ENCODE data around the gene CDH4. TPM values are rescaled to one million over a fixed set of nuclear protein-coding genes. Genes with fewer than 3 reads are reported as not detected.

CDH4 gene
- total and polyA plus RNA-seq, 2 of the 4 experiments (the other 2 are of a cell fraction), result 1.6 to 3.5 TPM

DNA sequence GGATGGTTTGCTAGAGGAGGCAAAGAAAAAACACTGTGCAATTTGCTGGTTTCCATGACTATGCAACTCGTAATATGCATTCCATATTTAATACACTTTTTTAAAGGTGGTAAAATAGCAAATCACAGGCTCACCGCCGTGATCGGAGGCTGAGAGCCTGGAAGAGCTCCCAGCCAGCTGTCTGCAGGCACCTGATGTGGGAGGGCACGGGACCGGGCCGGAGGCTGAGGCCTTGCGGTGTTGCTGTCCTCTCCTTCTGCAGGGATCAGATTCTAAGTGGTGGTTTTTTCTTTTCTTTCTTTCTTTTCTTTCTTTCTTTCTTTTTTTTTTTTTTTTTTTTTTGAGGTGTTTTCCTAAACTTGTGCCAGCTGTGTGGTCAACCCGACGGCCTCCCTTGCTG lies 282.3 kb downstream of the CDH4 start:
- Histone ChIP-seq H3K9me3 (ENCODE audit: control insufficient read depth, insufficient read depth, low read length) (no peaks in the 10 kb centered on the region), H3K4ac (ENCODE audit: low read depth, low read length) (no peak overlapping the region), H2AFZ (replicated peaks; ENCODE audit: low read length, poor library complexity) (no peak overlapping the region), H3K79me1 (ENCODE audit: low read depth in 1 of 2, low read length in 2 of 2) (no peaks in the 10 kb centered on the region), H3K36me3 (ENCODE audit: control insufficient read depth, insufficient read depth, low read length) (no peaks in the 10 kb centered on the region), H3K27ac (ENCODE audit: insufficient read depth, low read length) (no peak overlapping the region), H2BK5ac (ENCODE audit: low read depth, low read length, poor library complexity, severe bottlenecking) (no peak overlapping the region), H2BK20ac (ENCODE audit: low read depth, low read length) (no peak overlapping the region), H3K18ac (ENCODE audit: low read depth, low read length) (no peak overlapping the region), H4K8ac (ENCODE audit: low read depth in 2 of 2, low read length in 2 of 2) (no peak overlapping the region), H2AK9ac (replicated peaks; ENCODE audit: low read depth, low read length, poor library complexity) (no peak overlapping the region), H3K56ac (ENCODE audit: extremely low read depth, insufficient read depth, low read length) (no peak overlapping the region), H3K23ac (ENCODE audit: low read depth, low read length) (no peak overlapping the region), H2BK120ac (ENCODE audit: low read depth, low read length) (no peak overlapping the region), H3K4me1 (ENCODE audit: control insufficient read depth, insufficient read depth, low read length) (no peaks in the 10 kb centered on the region), H4K91ac (ENCODE audit: insufficient read depth, low read depth, low read length) (no peak overlapping the region), H3K27me3 (ENCODE audit: control insufficient read depth, insufficient read depth, low read length) (no peaks in the 10 kb centered on the region), H2BK15ac (ENCODE audit: low read depth, low read length) (no peak overlapping the region), H3K9me1 (ENCODE audit: insufficient read depth, low read length) (no peaks in the 10 kb centered on the region), H4K20me1 (ENCODE audit: insufficient read depth, low read length) (no peaks in the 10 kb centered on the region), H3K9ac (ENCODE audit: low read depth, low read length) (no peak overlapping the region), H3K4me3 (ENCODE audit: insufficient read depth, low read depth, low read length) (no peak overlapping the region), H4K5ac (ENCODE audit: low read depth, low read length) (no peak overlapping the region), H2AK5ac (ENCODE audit: low read depth, low read length) (no peak overlapping the region), H3K4me2 (ENCODE audit: low read depth, low read length) (no peak overlapping the region), H3K14ac (replicated peaks; ENCODE audit: low read depth, low read length) (no peak overlapping the region)
- ChIA-PET POLR2A (ENCODE audit: unreplicated experiment) (no interaction called here), CTCF (no interaction called here)
- in situ Hi-C loops (cut with MboI; ENCODE audit: low sequenced_read_pairs) (no loop called here), intact Hi-C loops (cut with micrococcal nuclease) (no loop called here), dilution Hi-C loops (cut with HindIII; ENCODE audit: low sequenced_read_pairs, unreplicated experiment) (no loop called here)
- WGBS, 2 experiments (ENCODE audit: extremely low coverage in 2 of 2, insufficient read length in 1 of 2), result no CpG with 5 or more reads among the region's 10 CpGs
- DNase-seq, result no peak
- no peak for TF ChIP-seq POLR2A (IDR thresholded peaks at IDR 0.05; ENCODE audit: low read depth, low read length)
- TF ChIP-seq MAZ (IDR thresholded peaks at IDR 0.05; ENCODE audit: borderline replicate concordance, low read depth, low read length), result no peak
- TF ChIP-seq RAD21 (IDR thresholded peaks at IDR 0.05; ENCODE audit: low read length), result no peak
- TF ChIP-seq RCOR1 (IDR thresholded peaks at IDR 0.05; ENCODE audit: insufficient replicate concordance, low read length), result no peak
- TF ChIP-seq, protein P1, sequence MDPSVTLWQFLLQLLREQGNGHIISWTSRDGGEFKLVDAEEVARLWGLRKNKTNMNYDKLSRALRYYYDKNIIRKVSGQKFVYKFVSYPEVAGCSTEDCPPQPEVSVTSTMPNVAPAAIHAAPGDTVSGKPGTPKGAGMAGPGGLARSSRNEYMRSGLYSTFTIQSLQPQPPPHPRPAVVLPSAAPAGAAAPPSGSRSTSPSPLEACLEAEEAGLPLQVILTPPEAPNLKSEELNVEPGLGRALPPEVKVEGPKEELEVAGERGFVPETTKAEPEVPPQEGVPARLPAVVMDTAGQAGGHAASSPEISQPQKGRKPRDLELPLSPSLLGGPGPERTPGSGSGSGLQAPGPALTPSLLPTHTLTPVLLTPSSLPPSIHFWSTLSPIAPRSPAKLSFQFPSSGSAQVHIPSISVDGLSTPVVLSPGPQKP (IDR thresholded peaks at IDR 0.05; ENCODE audit: borderline replicate concordance, low read depth, low read length), result no peak
- no peak for ATAC-seq (ENCODE audit: low read depth)
- BruUV-seq (replicated peaks), result no TSS peak

All from IMR-90 (cell line).